ENCODE data around the gene RABL6. TPM values are rescaled to one million over a fixed set of nuclear protein-coding genes. Genes with fewer than 3 reads are reported as not detected.

RABL6 gene
- total and polyA plus RNA-seq, 3 donors from 2014 or later: 69.1 to 103 (median 95.1) TPM

GRCh38 chr9:136856079-136856476 is 48.3 kb downstream of the RABL6 start:
- Histone ChIP-seq H3K27me3 (no peaks in the 10 kb centered on the region), H3K27ac (no peak overlapping the region), H3K36me3 (ENCODE audit: low read depth, missing control alignments) (no peaks in the 10 kb centered on the region), H3K4me1 (peaks cover 26% of the 10 kb centered on the region), H3K4me3 (no peak overlapping the region), H3K9me3 (no peaks in the 10 kb centered on the region)
- 77 to 100% methylated on average over 2 to 13 of the region's 15 CpGs for WGBS, 2 donors
- intact Hi-C loops (cut with DNase I; ENCODE audit: low total_unique reads): no loop called here
- DNase-seq: no peak
- TF ChIP-seq CTCF (IDR thresholded peaks at IDR 0.05) (no peak), POLR2A (IDR thresholded peaks at IDR 0.05) (no peak)

- peaks cover 20% of the 10 kb centered on the region for H3K4me1 ChIP-seq
- TF ChIP-seq CTCF (IDR thresholded peaks at IDR 0.05) (peak in 1 of 3 experiments; percentile 4), POLR2A (IDR thresholded peaks at IDR 0.05) (no peak)
- no peak for DNase-seq
- 76 to 85% methylated on average over 2 to 14 of the region's 14 CpGs for WGBS, 2 donors
- H3K4me3 ChIP-seq: no peak overlapping the region
- intact Hi-C loops (cut with DNase I; ENCODE audit: low total_unique reads): no loop called here
- H3K9me3 ChIP-seq: no peaks in the 10 kb centered on the region
- no peaks in the 10 kb centered on the region for H3K27me3 ChIP-seq
- H3K36me3 ChIP-seq (ENCODE audit: low read depth, missing control alignments): no peaks in the 10 kb centered on the region
- no peak overlapping the region for H3K27ac ChIP-seq
These were observed 48.9 kb downstream of the RABL6 start for GRCh38 chr9:136856541-136857141.

DNA sequence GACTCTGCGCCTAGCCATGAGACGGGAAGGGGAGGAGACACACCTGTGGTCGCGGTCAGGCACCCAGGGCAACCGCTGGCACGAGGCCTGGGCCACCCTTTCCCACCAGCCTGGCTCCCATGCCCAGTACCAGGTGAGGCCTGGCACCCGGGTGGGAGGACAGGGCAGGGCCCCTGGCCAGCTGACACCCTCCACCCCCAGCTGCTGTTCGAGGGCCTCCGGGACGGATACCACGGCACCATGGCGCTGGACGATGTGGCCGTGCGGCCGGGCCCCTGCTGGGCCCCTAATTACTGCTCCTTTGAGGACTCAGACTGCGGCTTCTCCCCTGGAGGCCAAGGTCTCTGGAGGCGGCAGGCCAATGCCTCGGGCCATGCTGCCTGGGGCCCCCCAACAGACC is 49.4 kb downstream of the RABL6 start:
- no peak overlapping the region for H3K27ac ChIP-seq
- intact Hi-C loops (cut with DNase I; ENCODE audit: low total_unique reads): no loop called here
- H3K4me3 ChIP-seq: no peak overlapping the region
- DNase-seq: no peak
- TF ChIP-seq CTCF (IDR thresholded peaks at IDR 0.05): no peak
- TF ChIP-seq POLR2A (IDR thresholded peaks at IDR 0.05): no peak
- H3K27me3 ChIP-seq: no peaks in the 10 kb centered on the region
- no peaks in the 10 kb centered on the region for H3K36me3 ChIP-seq (ENCODE audit: low read depth, missing control alignments)
- H3K9me3 ChIP-seq: no peaks in the 10 kb centered on the region
- 85 to 88% methylated on average over 9 to 19 of the region's 19 CpGs for WGBS, 2 donors
- H3K4me1 ChIP-seq: peaks cover 15% of the 10 kb centered on the region

DNA sequence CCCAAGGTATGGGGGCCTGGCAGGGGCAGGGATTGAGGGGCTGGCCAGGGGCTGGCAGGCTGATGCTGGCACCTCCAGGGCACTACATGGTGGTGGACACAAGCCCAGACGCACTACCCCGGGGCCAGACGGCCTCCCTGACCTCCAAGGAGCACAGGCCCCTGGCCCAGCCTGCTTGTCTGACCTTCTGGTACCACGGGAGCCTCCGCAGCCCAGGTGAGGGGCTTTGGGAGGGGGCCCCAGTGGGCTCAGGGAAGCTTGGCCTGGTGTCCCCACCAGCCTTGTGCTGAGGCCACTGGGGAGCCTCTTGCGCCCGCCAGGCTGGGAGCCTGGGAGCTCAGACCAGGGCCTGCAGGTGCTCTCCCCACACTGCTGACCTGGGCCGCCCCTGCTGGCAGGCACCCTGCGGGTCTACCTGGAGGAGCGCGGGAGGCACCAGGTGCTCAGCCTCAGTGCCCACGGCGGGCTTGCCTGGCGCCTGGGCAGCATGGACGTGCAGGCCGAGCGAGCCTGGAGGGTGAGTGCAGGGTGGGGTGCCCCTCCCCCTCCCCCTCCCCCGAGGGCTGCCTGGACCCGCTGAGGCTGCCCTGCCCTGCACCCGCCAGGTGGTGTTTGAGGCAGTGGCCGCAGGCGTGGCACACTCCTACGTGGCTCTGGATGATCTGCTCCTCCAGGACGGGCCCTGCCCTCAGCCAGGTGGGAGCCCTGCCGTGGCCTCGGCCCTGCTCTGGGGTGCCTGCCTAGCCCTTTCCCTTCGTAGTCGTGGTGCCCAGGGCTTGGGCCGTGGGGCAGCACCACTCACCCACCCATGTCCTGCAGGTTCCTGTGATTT is 50.0 kb downstream of the RABL6 start:
- no peak for DNase-seq

More for the DNA sequence above, 50.0 kb downstream of the RABL6 start:
- H3K36me3 ChIP-seq (ENCODE audit: low read depth, missing control alignments): no peaks in the 10 kb centered on the region
- peaks cover 9% of the 10 kb centered on the region for H3K4me1 ChIP-seq
- TF ChIP-seq POLR2A (IDR thresholded peaks at IDR 0.05): no peak
- TF ChIP-seq CTCF (IDR thresholded peaks at IDR 0.05): no peak
- WGBS, 2 donors: 89% methylated on average over 27 of the region's 29 CpGs; no CpG with 5 or more reads in 1 of the 2 donors
- intact Hi-C loops (cut with DNase I; ENCODE audit: low total_unique reads): no loop called here
- no peak overlapping the region for H3K27ac ChIP-seq
- H3K9me3 ChIP-seq: no peaks in the 10 kb centered on the region
- no peaks in the 10 kb centered on the region for H3K27me3 ChIP-seq
- H3K4me3 ChIP-seq: no peak overlapping the region
